WTC11 (cell line): ENCODE results near the gene TRAP1. TPM values are rescaled to one million over a fixed set of nuclear protein-coding genes. Genes with fewer than 3 reads are reported as not detected.

Experiments
- ATAC-seq: fragments of 200-7000 bp; cut with Tn5 transposase; 2 replicates; pipeline ENCODE4 v1.10.0; 2021; ENCODE audit warnings: mild to moderate bottlenecking, moderate library complexity
- CTCF ChIA-PET: fragments of 300-600 bp; sonication (Branson Sonifier 250); formaldehyde crosslinking; loops from one replicate; lab custom pipeline; 2021; ENCODE audit warnings: antibody characterized with exemption; lab: Charles Lee
- POLR2A ChIA-PET: fragments of 350-600 bp; sonication (Branson Sonifier 250); formaldehyde crosslinking; loops from one replicate; lab custom pipeline; 2021; ENCODE audit warnings: antibody characterized with exemption; lab: Charles Lee
- DNase-seq: peaks from one replicate; pipeline ENCODE4 v3.0.0; 2021; ENCODE audit warnings: low spot score
- H3K27ac Mint-ChIP-seq: 2 replicates; pipeline ENCODE4 v1.8.0; 2021; ENCODE audit warnings: mixed read lengths
- H3K27me3 Mint-ChIP-seq: 2 replicates; pipeline ENCODE4 v1.8.0; 2021; ENCODE audit warnings: low read depth, mild to moderate bottlenecking, moderate library complexity, mixed read lengths
- H3K36me3 Mint-ChIP-seq: 2 replicates; pipeline ENCODE4 v1.8.0; 2021; ENCODE audit warnings: mixed read lengths
- H3K4me1 Mint-ChIP-seq: 2 replicates; pipeline ENCODE4 v1.8.0; 2022; ENCODE audit warnings: mixed read lengths
- H3K4me3 Mint-ChIP-seq: 2 replicates; pipeline ENCODE4 v1.8.0; 2021; ENCODE audit warnings: mild to moderate bottlenecking, moderate library complexity, mixed read lengths
- H3K9me3 Mint-ChIP-seq: 2 replicates; pipeline ENCODE4 v1.8.0; 2021; ENCODE audit warnings: mixed read lengths
- CREB1 ChIP-seq: sonication (generic); formaldehyde crosslinking; IDR thresholded peaks from 2 replicates; pipeline ENCODE4 v1.8.0; 2023; ENCODE audit warnings: mild to moderate bottlenecking, missing genetic modification reagents
- FOXJ3 ChIP-seq: sonication (generic); formaldehyde crosslinking; IDR thresholded peaks from 2 replicates; pipeline ENCODE4 v1.9.0; 2021; ENCODE audit warnings: missing genetic modification reagents, mild to moderate bottlenecking, borderline replicate concordance
- IRF2 ChIP-seq: sonication (generic); formaldehyde crosslinking; IDR thresholded peaks from 2 replicates; pipeline ENCODE4 v1.8.0; 2022; ENCODE audit warnings: low read depth, missing genetic modification reagents, borderline replicate concordance
- MXD4 ChIP-seq: fragments of 250-450 bp; sonication (Bioruptor Pico); IDR thresholded peaks from 2 replicates; pipeline ENCODE4 v1.8.0; 2021; ENCODE audit warnings: mild to moderate bottlenecking, moderate library complexity, borderline replicate concordance
- NFE2L1 ChIP-seq: sonication (generic); formaldehyde crosslinking; IDR thresholded peaks from 2 replicates; pipeline ENCODE4 v1.8.1; 2023; ENCODE audit warnings: missing genetic modification reagents
- NFYB ChIP-seq: sonication (generic); formaldehyde crosslinking; conservative IDR thresholded peaks from 2 replicates; pipeline ENCODE4 v1.8.0; 2022; ENCODE audit warnings: low read depth, missing genetic modification reagents
- NR2C2 ChIP-seq: sonication (generic); formaldehyde crosslinking; IDR thresholded peaks from 2 replicates; pipeline ENCODE4 v1.8.0; 2022; ENCODE audit warnings: mild to moderate bottlenecking, missing genetic modification reagents
- RORB ChIP-seq: fragments of 250-450 bp; sonication (Bioruptor Pico); IDR thresholded peaks from 2 replicates; pipeline ENCODE4 v1.9.0; 2021; ENCODE audit warnings: mild to moderate bottlenecking
- SMAD3 ChIP-seq: sonication (generic); formaldehyde crosslinking; IDR thresholded peaks from 2 replicates; pipeline ENCODE4 v1.8.0; 2022; ENCODE audit warnings: missing genetic modification reagents, mild to moderate bottlenecking, borderline replicate concordance
- ZMAT4 ChIP-seq: fragments of 250-450 bp; sonication (Bioruptor Pico); IDR thresholded peaks from 2 replicates; pipeline ENCODE4 v1.9.0; 2021; ENCODE audit warnings: mild to moderate bottlenecking
- ZNF121 ChIP-seq: sonication (generic); formaldehyde crosslinking; IDR thresholded peaks from 2 replicates; pipeline ENCODE4 v1.8.0; 2023; ENCODE audit warnings: missing genetic modification reagents
- ZNF281 ChIP-seq: sonication (generic); formaldehyde crosslinking; IDR thresholded peaks from 2 replicates; pipeline ENCODE4 v1.8.0; 2023; ENCODE audit warnings: mild to moderate bottlenecking, missing genetic modification reagents
- ZSCAN18 ChIP-seq: fragments of 250-450 bp; sonication (Bioruptor Pico); IDR thresholded peaks from 2 replicates; pipeline ENCODE4 v2.1.2; 2022; ENCODE audit warnings: mild to moderate bottlenecking, moderate library complexity
- total RNA-seq: library from RNA; stranded (reverse); gene quantifications from 3 replicates; pipeline ENCODE4 v1.2.3, GENCODE V29; 2021

The TRAP1 gene
- total RNA-seq, 1 experiment from 2014 or later: 285 TPM

GRCh38 chr16:3706253-3707012 is 10.9 kb downstream of the TRAP1 start:
- no peak for TF ChIP-seq CREB1 (CRISPR knock-in tag)
- TF ChIP-seq ZNF121 (CRISPR knock-in tag): peak; percentile 41; the same call in 1 of the 2 replicates
- TF ChIP-seq, all 79 proteins: peak for 1
- H3K9me3 Mint-ChIP-seq: no peaks in the 10 kb centered on the region
- H3K4me3 Mint-ChIP-seq: no peak overlapping the region
- H3K36me3 Mint-ChIP-seq: peaks cover 7% of the 10 kb centered on the region; the same call in 1 of the 2 replicates
- CTCF ChIA-PET: no interaction called here
- DNase-seq: no peak
- no peaks in the 10 kb centered on the region for H3K27me3 Mint-ChIP-seq
- no peaks in the 10 kb centered on the region for H3K4me1 Mint-ChIP-seq
- peak; percentile 36; the same call in 1 of the 2 replicates for ATAC-seq
- H3K27ac Mint-ChIP-seq: peak overlapping the region; percentile 41; the same call in 1 of the 2 replicates
- POLR2A ChIA-PET: interaction anchor here (0.7 kb wide), 1 partner anchor 23 kb away, joined by 3 read pairs; no protein-coding TSS in a partner anchor

- no peaks in the 10 kb centered on the region for H3K4me1 Mint-ChIP-seq
- H3K9me3 Mint-ChIP-seq: no peaks in the 10 kb centered on the region
- H3K27me3 Mint-ChIP-seq: no peaks in the 10 kb centered on the region
- no peak for TF ChIP-seq ZMAT4 (CRISPR knock-in tag)
- no peak for TF ChIP-seq NR2C2 (CRISPR knock-in tag)
- no peak for TF ChIP-seq FOXJ3 (CRISPR knock-in tag)
- TF ChIP-seq, all 79 proteins: peak for 0
- ChIA-PET CTCF (interaction anchor here (0.7 kb wide), 1 partner anchor 40 kb away, joined by 4 read pairs; no protein-coding TSS in a partner anchor), POLR2A (no interaction called here)
- H3K36me3 Mint-ChIP-seq: no peaks in the 10 kb centered on the region; the same call in none of the 2 replicates
- H3K4me3 Mint-ChIP-seq: no peak overlapping the region
- H3K27ac Mint-ChIP-seq: no peak overlapping the region
- ATAC-seq (no peak), DNase-seq (no peak)
Observed at GRCh38 chr16:3702082-3702481, 15.2 kb downstream of the TRAP1 start.

GRCh38 chr16:3701531-3701930 is 15.8 kb downstream of the TRAP1 start:
- TF ChIP-seq IRF2 (CRISPR knock-in tag): no peak
- H3K4me1 Mint-ChIP-seq: no peaks in the 10 kb centered on the region
- CTCF ChIA-PET: interaction anchor here (1.2 kb wide), 1 partner anchor 11 kb away, joined by 3 read pairs; no protein-coding TSS in a partner anchor
- no peak overlapping the region for H3K4me3 Mint-ChIP-seq
- no peaks in the 10 kb centered on the region for H3K9me3 Mint-ChIP-seq
- POLR2A ChIA-PET: no interaction called here
- H3K36me3 Mint-ChIP-seq: no peaks in the 10 kb centered on the region; the same call in none of the 2 replicates
- no peak for DNase-seq
- no peak for ATAC-seq
- H3K27ac Mint-ChIP-seq: no peak overlapping the region
- H3K27me3 Mint-ChIP-seq: no peaks in the 10 kb centered on the region

GRCh38 chr16:3698941-3699340 is 18.4 kb downstream of the TRAP1 start:
- no peak for ATAC-seq
- POLR2A ChIA-PET: no interaction called here

GRCh38 chr16:3696425-3697218 is 20.7 kb downstream of the TRAP1 start:
- ChIA-PET POLR2A (no interaction called here), CTCF (no interaction called here)
- no peaks in the 10 kb centered on the region for H3K27me3 Mint-ChIP-seq
- no peak for DNase-seq
- no peak overlapping the region for H3K4me3 Mint-ChIP-seq
- no peaks in the 10 kb centered on the region for H3K9me3 Mint-ChIP-seq
- no peak for TF ChIP-seq NFE2L1 (CRISPR knock-in tag)
- no peak for TF ChIP-seq MXD4 (CRISPR knock-in tag)
- no peak for TF ChIP-seq ZNF281 (CRISPR knock-in tag)
- TF ChIP-seq FOXJ3 (CRISPR knock-in tag): no peak
- peaks cover 3% of the 10 kb centered on the region for H3K36me3 Mint-ChIP-seq
- ATAC-seq: no peak
- H3K27ac Mint-ChIP-seq: peak overlapping the region; percentile 82
- H3K4me1 Mint-ChIP-seq: 0 out of 2 replicates have a peak, but pooled peaks cover 7% of the 10 kb centered on the region

More at GRCh38 chr16:3698941-3699340, 18.4 kb downstream of the TRAP1 start:
- 0 out of 2 replicates have a peak, but pooled peaks cover 7% of the 10 kb centered on the region for H3K4me1 Mint-ChIP-seq
- CTCF ChIA-PET: no interaction called here
- no peaks in the 10 kb centered on the region for H3K27me3 Mint-ChIP-seq
- no peaks in the 10 kb centered on the region for H3K9me3 Mint-ChIP-seq
- TF ChIP-seq ZSCAN18 (no peak), MXD4 (CRISPR knock-in tag) (no peak), CREB1 (CRISPR knock-in tag) (no peak), RORB (CRISPR knock-in tag) (no peak), NFYB (CRISPR knock-in tag) (no peak), SMAD3 (CRISPR knock-in tag) (no peak)
- DNase-seq: no peak
- no peak overlapping the region for H3K27ac Mint-ChIP-seq
- peaks cover 3% of the 10 kb centered on the region for H3K36me3 Mint-ChIP-seq
- no peak overlapping the region for H3K4me3 Mint-ChIP-seq
